ENCODE measurements around the gene ZNF484.
"Not testable (repeated sequence)": the region's sequence is repeated elsewhere in the genome, so short reads cannot be mapped to it uniquely, and the experiment has no call there.

ZNF484 gene

DNA sequence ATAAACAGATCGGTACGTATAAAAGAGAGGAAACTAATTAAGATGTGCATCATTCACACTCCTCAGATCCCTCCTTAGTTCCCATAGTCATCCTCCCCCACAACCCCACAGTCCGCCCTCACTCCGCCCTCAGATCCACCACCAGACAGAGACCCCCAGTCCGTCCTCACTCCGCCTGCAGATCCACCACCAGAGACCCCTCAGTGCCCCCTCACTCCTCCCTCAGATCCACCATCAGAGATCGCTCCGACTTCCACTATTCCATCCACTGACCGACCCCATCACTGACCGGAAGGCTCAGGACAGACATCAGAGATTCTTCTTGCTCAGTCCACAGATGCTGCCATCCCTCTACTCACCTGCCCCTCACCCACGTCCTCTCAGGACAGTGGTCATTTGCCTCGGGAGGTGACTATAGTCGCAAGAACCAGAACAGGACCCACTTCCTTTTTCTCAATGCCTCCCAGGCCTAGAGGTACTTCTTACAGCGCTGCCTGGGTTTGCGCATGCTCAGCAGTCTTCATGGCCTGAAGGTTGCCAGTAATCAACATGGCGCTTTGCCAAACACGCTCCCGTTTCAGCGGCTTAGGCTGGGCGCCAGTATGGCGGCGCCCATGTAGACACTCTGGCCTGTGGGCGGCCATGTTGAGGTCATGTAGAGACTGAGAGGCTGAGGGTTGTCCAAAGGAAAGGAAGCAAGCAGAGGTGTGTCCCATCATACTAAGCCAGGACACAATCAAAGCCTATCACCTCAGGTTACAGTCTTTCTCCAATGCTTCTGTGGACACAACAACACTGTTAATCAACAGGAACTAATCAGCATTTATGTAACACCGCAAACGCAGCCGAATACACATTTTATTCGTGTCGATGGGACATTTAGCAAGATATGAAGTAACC is at the start of gene ZNF484:
Gene ZNF484 (minus strand): TSS at position 508 of the 900 bp plus-strand sequence. CDS start 3,009 bp downstream, outside the sequence.
- DNase-seq = peak; percentile 93

DNA sequence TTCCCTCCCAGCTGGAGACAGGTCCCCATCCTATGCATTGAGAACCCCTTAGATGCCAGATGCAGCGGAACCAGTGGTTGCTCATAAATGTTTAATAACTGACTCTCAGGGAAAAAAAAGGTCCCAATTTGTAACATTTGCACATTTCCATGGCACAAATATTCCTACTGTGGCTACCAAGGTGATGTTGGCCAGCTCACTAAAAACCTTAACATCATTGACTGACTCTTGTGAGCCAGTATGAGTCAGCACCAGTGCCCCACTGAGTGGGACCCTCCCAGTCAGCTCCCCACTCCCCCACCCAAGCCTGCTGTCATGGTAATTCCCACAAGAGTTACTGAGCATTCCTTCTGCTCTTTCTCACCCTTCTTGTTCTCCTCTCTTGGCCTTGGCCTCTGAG is 42.6 kb upstream of the ZNF484 start:
- no peak for DNase-seq

DNA sequence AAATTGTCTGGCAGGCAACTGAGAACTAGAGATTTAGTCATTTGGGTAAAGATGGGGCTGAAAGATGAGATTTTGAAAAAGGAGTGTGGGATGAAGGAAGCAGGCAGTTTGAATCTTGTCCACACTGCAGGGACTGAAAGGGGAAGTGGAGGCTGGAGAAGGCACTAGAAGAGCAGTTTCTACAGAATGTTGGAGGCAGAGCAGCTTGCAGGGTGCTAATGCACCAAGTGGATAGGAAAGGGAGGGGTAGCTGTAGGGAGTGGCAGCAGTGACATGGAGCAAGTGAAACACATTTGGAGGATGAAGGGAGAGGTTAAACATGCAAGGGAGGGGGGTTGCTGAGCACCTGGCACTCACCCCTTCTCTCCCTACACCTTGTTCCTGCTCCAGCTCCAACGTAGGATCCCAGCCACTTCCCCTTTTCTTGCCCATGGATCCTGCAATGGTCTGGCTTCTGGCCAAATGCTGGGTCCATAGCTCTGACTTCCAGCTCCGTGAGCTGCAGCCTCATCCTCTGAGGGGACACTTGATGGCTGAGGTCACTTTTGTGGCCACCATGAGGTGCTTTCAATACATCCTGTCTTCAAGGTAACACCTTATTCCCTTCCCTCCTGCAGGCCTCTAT is 39.5 kb upstream of the ZNF484 start:
- no peak for DNase-seq

DNA sequence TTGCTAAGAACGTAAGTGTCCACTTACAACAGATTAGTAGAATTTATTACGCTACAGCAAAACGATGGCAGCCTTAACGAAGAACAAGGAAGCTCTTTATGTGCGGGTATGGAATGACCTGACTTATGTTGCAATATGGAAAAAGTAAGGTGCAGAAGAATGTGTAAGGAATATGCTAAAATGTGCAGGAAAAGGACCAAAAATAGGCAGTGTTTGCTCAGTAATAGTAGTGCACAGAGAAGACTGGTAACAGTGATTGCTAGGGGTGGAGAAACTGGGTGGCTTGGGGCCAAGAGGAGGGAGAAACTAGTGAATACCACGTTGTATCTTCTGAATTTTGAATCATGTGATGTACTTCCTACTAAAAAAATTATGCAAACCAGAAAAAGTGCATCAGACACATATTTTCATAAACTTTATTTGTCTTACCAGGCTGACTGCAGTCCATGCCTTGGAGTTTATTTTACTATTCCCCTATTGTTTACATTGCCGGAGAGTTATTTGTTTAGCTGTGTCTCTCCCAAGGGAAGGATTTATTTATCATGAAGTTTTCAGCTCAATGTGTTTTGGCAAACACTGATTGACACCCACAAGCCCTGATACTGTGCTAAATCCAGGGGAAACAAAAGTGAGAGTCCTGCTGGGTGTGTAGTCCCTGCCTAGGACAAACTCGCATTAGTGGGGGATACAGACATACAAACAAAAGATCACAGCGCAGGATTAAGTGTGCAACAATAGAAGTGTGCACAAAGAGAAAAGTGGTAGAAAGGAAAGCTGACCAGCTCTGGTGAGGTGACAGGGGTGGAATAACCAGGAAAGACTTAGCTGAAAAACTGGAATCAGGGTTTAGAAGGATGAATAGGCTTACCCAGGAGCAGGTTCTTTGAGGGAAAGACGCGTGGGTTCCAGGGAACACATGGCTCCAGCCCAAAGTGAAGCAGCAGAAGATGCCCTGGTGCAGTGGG is 34.0 kb upstream of the ZNF484 start:
- no peak for DNase-seq

DNA sequence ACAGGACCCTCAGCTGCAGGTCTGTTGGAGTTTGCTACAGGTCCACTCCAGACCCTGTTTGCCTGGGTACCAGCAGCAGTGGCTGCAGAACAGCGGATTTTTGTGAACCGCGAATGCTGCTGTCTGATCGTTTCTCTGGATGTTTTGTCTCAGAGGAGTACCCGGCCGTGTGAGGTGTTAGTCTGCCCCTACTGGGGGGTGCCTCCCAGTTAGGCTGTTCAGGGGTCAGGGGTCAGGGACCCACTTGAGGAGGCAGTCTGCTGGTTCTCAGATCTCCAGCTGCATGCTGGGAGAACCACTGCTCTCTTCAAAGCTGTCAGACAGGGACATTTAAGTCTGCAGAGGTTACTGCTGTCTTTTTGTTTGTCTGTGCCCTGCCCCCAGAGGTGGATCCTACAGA is 27.3 kb upstream of the ZNF484 start:
- DNase-seq = not testable (repeated sequence)

DNA sequence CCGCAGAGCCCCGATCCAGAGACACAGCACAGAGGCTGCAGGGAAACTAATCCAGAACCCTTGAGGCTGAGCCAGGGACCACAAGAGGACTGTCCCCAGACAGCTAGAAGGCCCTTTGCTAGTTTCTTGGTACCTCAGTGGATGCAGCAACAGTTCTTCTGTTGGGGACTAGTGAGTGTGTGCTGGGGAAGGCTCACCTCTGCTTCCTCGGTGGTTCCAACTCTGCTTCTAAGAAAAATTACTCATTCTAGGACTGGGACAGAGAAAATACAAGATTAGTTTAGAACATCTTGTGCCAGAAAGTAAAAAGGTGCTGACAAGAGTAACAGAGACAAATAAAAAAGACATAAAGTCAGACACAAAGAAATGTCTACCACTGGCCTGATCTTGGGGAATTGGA is 19.5 kb upstream of the ZNF484 start:
- no peak for DNase-seq

DNA sequence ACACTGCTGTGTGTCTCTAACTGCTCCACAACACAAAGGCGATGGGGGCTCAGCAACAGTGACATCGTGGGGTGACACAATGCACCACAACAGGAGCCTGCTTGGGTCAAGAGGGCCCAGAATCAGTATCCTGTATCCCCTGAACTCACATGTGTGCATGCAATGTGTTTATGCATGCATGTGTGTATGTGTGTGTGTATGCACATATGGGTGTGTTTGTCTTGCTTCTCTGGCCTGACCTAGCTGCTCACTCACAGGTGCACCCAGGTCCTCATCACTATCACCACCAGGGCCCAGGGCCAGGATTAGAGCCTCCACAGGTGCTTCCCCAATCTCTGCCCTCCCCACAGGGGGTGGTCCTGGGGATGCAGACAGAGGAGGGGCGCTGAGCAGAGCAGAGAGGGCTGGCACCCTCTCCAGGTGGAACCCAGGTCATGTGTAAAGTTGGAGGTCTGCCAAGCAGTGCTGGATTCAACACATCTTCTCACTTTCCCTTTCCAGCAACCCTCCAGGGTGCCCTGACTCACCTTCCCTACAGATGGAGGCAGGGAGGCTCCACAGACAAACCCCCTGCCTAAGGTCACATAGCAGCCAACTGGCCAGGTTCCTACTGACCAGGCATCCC is 18.1 kb upstream of the ZNF484 start:
- DNase-seq = no peak

DNA sequence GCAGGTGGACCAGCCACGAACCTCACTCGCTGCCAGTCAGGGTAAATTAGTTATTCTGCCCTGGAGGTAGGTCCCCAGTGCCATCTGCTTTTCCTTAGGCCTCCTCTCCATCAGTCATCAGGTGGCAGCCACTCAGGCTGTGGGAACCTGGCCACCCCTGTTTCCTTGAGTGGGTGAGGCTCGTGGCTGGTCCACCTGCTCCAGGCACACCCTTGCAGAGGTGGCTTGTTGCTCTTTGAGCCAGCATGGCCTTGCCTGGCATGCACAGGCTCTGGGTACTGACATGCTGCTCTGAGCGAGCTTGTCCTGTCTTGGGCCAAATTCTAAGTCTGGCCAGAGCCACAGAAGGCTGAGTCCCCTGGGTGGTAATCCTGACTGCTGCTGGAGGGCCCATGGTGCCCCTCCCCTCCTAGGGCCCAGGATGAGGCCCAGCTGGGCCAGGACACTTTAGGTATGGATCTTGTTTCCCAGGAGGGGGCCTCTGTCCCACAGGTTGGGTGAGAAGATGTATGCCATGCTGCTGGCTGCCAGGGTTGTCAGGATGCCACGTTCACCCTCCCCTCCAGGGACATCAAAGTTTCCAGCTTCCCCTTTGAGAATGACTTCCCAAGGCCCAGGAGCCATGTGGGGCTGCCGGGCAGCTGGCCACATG is 17.0 kb upstream of the ZNF484 start:
- no peak for DNase-seq

DNA sequence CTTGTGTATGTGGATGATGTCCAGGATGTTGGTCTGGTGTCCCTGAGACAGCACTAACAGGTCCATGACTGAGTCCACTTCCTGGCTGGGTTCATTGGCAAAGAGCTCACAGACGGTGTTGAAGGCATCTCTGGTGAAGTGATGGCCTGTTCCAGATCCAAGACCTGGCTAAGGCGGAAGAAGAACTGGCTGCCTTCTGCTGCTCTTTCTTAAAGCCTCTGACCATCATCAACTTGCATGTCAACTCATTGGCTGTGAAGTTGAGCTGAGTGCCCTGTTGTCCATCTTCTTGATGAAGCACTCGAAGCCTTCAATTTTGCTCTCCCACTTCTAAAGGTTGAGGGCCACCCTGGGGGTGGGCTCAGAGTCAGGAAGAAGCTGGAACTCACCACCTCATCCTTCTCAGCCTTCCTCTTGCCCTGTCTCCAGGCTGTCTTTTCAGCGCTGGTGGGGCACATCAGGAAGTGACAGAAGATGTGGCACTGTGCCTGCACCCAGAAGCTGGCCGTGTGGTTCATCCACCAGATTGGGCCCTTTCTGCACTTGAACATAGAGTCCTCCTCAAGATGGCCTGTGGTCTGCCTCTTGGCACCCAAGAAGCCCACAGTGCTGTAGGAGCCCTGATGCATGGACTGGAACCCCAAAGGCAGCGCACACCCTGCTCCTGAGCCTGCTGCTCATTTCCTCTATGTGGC is 16.2 kb upstream of the ZNF484 start:
- DNase-seq = not testable (repeated sequence)

DNA sequence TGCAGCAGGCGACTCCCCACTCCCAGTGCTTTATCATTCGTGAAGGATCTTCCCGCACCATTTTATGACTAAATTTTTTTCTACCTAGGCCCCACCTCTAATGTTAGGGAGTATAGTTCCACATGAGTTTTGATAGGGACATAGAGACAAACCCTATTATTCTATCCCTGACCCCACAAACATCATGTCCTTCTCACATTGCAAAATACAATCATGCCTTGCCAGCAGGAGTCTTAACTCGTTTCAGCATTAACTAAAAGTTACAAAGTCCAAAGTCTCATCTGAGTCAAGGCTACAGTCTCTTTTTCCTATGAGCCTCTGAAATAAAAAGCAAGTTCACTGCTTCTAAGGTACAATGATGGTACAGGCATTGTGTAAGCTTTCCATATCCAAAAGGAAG is 14.4 kb upstream of the ZNF484 start:
- DNase-seq = not testable (repeated sequence)

DNA sequence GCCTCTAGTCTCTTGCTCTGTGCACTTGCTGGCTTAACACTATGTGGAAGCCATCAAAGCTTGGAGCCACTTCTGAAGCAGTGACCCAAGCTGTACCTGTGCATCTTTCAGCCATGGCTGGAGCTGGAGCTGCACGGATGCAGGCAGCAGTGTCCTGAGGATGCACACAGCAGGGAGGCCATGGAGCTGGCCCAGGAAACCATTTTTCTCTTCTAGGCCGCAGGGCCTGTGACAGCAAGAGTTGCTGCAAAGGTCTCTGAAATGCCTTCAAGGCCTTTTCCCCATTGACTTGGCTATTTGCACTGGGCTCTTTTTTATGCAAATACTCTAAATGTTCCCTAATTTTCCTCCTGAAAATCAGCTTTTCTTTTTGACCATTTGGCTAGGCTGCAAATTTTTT is 12.9 kb upstream of the ZNF484 start:
- no peak for DNase-seq

DNA sequence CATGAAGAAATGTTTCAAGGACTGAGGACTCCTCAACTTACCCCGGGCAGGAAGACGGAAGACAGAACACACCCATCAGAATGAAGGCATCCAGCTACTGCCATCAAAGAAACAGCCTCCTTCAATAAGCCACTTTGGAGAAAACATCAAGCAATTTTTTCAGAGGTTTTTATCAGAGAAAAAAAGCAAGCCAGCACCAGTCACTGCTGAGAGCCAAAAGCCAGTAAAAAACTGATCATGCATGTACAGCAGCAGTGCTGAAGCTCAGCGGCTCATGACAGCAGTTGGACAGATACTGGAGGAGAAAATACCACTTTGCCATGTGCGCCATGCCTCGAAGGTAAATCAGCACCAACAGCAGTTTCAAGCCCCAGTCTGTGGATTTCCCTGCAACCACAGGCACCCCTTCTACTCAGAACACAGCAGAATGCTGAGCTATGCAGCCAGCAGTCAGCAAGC is 10.1 kb upstream of the ZNF484 start:
- DNase-seq = no peak

DNA sequence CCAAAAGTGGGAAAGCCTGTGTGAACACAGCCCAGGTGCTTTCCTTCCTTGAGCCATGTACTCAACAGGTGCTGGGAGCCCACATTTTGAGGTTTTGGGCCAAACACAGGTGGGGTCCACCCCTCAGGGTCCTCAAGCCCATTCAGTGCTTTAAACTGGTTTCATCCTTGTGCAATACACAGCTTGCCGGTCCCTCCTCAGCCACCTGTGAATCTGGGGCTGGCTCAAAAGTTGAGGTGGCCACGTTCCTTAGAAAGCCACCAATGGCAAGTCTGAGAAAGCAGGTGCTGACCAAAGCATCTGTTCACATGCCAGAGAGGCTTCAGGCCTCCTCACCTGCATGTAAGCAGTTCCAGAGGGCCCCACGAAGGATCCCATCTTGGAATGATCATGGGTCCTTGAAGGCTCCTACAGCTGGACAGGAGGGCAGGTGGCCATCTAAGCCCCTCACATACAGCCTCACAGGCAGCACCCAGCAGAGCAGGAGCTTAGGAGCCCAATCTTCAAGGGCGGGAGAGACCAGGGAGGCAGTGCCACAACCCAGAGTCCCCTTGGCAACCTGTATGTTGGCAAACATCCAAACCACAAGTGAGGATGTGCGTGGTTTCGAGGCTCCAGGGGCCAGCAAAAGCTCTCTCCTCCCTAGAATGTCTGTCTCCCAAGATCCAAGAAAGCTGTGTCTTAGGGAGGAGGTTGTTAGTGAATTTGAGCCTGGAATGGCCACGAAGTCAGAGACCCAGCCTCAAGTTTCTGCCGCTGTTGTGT is 9.2 kb upstream of the ZNF484 start:
- not testable (repeated sequence) for DNase-seq

DNA sequence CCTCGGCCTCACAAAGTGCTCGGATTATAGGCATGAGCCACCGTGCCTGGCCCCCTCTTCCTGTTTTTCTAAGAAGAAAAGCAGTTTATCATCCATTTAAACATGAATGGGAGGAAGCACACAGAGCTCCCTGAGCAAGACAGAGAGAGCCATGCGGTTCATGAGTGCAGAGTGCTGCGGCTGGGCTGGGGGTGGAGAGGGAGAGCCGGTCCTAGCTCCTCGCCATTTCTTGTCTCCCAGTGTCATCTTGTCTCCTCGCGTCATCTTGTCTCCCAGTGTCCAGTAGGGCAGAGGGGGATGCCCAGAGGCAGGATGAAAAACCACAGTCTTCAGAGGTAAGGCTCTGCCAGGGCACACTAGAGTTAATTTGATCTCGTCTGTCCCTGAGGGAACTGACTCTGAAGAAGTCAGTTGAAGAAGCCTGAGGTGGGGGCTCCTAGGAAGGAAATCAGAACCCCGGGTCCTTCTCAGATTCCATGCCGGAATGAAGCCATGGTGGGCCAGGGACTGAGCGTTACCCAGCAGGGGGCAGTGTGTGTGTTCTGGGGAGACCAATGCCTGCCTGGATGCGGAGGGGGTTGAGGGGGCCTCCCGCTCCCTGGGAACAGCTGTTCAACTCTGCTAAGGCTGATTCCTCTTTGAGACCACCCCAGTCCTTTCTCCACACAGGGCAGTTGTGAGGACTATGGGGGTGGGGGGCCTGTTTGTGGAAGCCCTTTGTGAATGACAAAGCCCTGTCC is 6.0 kb upstream of the ZNF484 start:
- not testable (repeated sequence) for DNase-seq

DNA sequence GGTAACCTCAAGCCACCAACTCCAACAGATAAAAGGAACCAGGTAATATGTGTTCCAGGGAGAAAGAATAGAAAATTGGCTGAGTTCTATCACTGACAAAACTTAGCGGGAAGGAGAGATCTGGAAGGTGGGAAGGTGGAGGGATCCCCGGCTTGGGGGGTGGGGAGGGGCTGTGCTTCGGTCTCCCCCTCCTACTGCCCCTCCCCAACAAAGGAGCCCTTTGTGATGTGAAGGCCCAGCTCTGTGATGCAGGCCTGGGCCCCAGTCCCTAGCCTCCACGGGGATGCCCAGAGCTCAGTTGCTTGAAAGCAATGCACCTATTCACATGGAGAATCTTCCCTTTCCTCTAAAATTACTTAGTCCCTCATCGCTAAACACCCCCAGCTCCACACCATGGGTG is 4.4 kb upstream of the ZNF484 start:
- DNase-seq = no peak

DNA sequence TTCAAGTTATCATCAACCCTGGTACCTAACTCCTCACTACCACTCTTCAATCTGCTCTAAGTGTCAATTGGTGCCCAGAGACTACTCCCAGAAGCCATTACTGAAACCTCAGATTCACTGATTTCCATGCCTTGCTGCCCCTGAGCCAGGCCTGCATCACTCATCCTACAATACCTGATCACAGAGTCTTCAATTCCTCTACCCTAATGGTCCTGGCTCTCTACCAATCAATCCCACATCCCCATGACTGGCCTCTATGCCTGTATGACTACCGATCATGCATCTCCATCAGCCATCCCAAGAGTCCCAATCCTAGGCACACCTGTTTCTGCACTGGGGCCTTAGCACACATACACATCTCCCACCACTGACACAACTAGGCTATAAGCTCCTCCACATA is 2.5 kb downstream of the ZNF484 start:
- no peak for DNase-seq

DNA sequence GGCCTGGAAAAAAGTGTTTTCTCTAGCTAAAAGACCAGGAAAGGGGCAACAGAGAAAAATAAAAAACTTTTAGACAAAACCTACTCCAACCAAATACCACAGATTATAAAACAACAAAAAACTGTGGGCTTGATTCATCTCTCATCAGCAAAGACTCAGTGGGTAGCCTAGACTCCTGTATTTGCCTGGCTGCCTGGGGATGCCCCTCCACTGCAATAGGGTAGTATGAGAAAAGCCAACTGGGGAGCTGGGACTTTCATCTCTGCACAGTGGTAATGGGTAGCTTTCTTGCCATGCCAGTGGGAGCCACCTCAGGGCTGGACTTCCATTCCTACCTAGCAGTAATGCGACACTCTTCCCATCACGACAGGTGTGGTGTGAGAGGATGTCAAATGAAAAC is 7.5 kb downstream of the ZNF484 start:
- no peak for DNase-seq

DNA sequence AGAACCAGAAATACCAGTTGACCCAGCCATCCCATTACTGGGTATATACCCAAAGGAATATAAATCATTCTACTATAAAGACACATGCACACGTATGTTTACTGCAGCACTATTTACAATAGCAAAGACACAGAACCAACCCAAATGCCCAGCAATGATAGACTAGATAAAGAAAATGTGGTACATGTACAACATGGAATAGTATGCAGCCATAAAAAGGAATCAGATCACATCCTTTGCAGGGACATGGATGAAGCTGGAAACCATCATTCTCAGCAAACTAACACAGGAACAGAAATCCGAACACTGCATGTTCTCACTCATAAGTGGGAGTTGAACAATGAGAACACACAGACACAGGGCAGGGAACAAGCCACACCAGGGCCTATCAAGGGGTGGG is 11.2 kb downstream of the ZNF484 start:
- DNase-seq = not testable (repeated sequence)

DNA sequence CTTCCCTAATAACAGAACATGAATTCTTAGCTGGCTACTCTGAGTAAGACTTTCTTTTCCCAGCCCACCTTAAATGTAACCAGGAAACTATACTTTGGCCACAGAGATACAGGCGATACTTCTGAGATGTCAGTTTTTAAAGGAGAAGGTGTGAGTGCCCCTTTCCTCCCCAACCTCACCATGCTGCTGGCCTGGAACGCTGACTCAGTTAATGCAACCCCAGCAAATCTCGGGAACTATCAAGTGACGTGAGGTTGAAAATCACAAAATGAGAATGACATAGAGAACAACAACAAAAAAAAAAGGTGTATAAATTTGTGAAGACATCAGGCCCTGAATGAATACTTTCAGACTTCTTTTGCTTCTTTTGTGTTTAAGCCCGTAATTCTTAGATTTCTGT is 13.7 kb downstream of the ZNF484 start:
- DNase-seq = no peak

DNA sequence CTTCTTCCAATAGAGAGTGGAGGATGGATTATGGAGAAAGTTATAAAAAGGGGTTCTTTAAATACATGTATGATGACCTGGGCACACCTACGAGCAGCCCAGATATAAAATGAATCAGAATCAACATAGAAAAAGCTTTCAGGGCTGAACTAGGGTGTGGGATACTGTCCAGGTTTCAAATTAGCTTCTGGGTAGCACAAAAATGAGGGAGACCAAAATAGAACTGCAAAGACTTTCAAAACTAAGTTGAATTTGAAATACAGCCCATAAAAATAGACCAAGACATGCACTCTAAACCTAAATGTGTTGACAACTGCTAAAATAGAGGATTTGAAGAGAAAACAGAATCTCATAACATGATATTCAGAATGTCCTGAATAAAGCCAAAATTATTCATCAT is 17.0 kb downstream of the ZNF484 start:
- DNase-seq = no peak
